Measurements from ENCODE around the gene LCP2.
"Not testable (repeated sequence)": the region's sequence is repeated elsewhere in the genome, so short reads cannot be mapped to it uniquely, and the experiment has no call there.

LCP2 gene

GRCh38 chr5:170269579-170269978, 28.0 kb downstream of the LCP2 start:
- peak; percentile 88 for DNase-seq

GRCh38 chr5:170268884-170269283, 28.7 kb downstream of the LCP2 start:
- no peak for DNase-seq

GRCh38 chr5:170268153-170268689, 29.4 kb downstream of the LCP2 start:
- DNase-seq: no peak

GRCh38 chr5:170267431-170268152, 30.0 kb downstream of the LCP2 start:
- peak; percentile 88 for DNase-seq

GRCh38 chr5:170266570-170267381, 30.8 kb downstream of the LCP2 start:
- DNase-seq: peak; percentile 52

GRCh38 chr5:170265522-170265921, 32.1 kb downstream of the LCP2 start:
- DNase-seq: no peak

GRCh38 chr5:170263906-170264305, 33.7 kb downstream of the LCP2 start:
- no peak for DNase-seq

GRCh38 chr5:170262061-170263045, 35.2 kb downstream of the LCP2 start:
- peak; percentile 44 for DNase-seq

- no peak for DNase-seq
Observed at GRCh38 chr5:170261528-170262043, 36.0 kb downstream of the LCP2 start.

- DNase-seq: no peak
Observed at GRCh38 chr5:170257370-170257769, 40.2 kb downstream of the LCP2 start.

- DNase-seq: no peak
Observed at GRCh38 chr5:170256571-170256970, 41.0 kb downstream of the LCP2 start.

- DNase-seq: peak; percentile 78
Observed at GRCh38 chr5:170254056-170254455, 43.5 kb downstream of the LCP2 start.

GRCh38 chr5:170252720-170253350, 44.7 kb downstream of the LCP2 start:
- no peak for DNase-seq

- no peak for DNase-seq
Observed at GRCh38 chr5:170252109-170252508, 45.5 kb downstream of the LCP2 start.

- no peak for DNase-seq
Observed at GRCh38 chr5:170251462-170251861, 46.1 kb downstream of the LCP2 start.

GRCh38 chr5:170250810-170251317, 46.7 kb downstream of the LCP2 start:
- no peak for DNase-seq

- no peak for DNase-seq
Observed at GRCh38 chr5:170249355-170249754, 48.2 kb downstream of the LCP2 start.

GRCh38 chr5:170248931-170249227, 48.7 kb downstream of the LCP2 start:
- not testable (repeated sequence) for DNase-seq

GRCh38 chr5:170248172-170248930, 49.2 kb downstream of the LCP2 start:
- DNase-seq: no peak

GRCh38 chr5:170247363-170247762, 50.2 kb downstream of the LCP2 start:
- no peak for DNase-seq
